GM19035 (cell line): ENCODE results near the gene BAD.
"Not testable (repeated sequence)": the region's sequence is repeated elsewhere in the genome, so short reads cannot be mapped to it uniquely, and the experiment has no call there.

ENCODE experiments used
- ATAC-seq: cut with Tn5 transposase; IDR thresholded peaks from one replicate; pipeline ENCODE4 v1.9.1; 2021; ENCODE audit not compliant: unreplicated experiment

The BAD gene

DNA sequence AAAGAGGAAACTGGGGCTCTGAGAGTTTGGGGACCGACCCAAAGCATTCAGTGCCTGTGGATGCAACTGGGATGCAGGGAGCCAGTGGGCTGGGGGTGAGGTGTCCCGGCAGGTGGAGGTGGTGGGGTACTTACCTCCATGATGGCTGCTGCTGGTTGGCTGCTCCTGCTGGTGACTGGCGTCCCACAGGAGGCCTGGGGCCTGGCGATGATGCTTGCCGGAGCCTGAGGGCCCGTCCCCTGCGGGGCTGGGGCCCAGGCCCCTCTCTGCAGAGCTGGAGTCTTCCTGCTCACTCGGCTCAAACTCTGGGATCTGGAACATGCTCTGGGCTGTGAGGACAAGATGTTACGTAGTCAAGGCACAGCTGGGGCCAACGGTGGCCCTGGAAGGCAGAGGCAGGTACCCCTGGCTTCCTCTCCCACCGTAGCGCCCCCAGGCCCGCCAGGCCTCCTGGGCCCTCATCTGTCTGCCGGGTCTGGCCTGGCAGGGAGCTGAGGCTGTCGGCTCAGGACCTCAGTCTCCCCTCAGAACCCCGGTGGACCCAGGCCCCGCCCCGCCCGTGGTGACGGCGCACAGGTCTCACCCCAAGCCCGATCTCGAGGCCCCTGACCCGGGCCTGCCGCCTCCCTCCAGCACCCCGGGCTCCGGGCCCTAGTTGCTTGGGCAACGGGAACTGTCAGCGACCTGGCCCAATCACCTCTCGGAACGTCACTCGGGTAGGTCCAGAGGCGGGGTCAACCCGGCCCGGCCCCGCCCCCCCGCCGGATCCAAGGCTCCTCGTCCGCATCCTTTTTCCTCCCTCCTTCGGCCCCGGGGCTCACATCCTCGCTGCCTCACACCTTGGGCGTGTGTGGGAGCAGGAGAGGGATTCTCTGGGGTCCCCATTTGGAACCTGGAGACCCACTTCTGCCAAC, at the start of gene BAD:
TSS of gene BAD (minus strand) at position 618 of the 914 bp plus-strand sequence. CDS start at position 321, 297 bp downstream.
- ATAC-seq: peak; percentile 69

DNA sequence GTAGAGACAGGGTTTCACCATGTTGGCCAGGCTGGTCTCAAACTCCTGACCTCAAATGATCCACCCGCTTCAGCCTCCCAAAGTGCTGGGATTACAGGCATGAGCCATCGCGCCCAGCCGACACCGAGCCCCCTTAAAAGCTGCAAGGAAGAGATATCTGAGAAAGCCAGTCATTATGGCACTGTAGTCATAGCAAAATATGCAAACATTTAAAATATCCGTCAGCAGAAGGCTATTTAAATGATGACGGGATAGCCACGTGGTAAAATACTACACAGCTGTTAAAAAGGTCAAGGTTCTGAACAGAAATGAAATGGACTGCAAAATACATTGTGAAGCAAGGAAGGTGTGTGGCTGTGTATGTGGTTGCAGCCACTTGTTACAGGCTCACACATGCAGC, 49.1 kb upstream of the BAD start:
- no peak for ATAC-seq

DNA sequence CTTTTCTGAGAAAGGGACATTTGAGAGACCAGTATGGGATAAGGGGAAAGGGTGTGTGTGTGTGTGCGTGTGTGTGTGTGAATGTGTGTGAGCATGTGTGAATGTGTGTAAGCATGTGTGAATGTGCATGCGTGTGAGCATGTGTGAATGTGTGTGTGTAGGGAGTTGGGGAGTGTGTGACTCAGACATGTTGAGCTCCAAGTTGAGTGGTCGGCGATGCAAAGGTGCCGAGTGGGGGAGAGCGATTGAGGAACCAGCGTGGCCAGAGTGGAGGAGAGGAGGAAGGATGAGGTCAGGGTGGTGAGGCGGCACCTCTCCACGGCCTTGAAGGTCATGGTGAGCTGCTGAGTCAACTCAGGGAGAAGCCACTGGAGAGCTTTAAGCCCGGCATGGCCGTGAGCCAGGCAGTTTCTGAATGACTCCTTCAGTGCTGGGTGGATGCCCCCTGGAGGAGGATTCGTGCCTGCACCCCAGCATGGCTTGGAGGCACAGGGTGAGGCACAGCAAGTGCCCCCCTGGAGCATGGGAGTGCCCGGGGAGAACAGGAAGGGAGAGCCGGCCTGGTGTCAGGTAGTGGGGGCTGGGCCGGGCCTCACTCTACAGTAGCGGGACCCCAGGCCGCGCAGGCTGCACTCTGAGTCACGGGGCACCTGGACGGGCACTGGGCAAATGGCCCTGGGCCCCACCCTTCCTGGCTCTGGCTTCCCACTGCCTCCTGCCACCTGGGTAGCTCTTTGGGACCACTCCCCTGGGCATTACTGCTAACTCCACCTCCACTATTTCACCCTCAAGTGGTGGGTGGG, 47.3 kb upstream of the BAD start:
- ATAC-seq: no peak

DNA sequence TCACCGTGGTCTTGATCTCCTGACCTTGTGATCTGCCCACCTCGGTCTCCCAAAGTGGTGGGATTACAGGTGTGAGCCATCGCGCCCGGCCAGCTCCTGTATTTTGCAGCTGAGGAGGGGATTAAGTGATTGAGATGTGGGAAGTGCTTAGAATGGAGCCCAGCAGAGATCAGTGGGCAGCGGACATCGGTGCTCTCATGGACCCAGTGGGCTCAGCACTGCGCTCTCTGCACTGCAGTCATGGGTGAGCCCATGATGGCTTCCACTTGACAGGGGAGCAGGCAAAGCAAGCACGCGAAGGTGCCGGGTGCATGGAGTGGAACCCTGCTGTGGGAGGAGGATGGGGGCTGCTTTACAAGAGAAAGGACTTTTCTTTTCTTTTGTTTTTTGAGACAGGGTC, 46.4 kb upstream of the BAD start:
- ATAC-seq: no peak

DNA sequence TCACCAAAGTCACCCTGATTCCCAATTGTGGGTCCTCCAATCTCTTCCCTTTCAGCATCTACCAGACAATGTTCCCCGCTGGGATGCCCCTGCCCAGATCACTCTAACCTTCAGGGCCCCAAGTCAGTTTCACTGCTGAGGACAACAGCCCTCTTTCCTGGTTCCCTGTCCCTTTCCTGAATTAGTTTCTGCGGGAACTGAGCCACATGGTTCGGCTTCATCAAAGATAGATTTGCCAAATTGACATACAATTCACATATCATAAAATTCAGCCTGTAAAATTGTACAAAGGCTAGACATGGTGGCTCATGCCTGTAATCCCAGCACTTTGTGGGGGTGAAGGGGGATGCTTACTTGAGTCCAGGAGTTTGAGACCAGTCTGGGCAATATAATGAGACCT, 43.5 kb upstream of the BAD start:
- no peak for ATAC-seq

DNA sequence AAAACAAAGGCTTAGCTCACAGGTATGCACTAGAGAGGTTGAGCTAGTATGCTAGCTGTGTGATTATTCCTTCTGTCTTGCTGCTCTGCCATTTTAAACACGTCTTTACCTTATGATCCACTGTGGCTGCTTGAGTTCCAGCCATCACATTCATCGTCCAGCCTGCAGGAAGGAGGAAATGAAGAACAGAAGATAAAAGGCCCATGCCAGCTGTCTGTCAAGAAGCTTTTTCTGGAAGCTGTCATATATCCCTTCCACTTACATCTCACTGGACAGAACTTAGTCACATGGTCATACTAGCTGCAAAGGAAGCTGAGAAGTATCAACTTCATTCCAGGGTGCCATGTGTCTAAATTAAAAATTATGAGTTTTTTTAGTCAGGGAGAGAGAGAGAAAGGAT, 42.9 kb upstream of the BAD start:
- no peak for ATAC-seq

DNA sequence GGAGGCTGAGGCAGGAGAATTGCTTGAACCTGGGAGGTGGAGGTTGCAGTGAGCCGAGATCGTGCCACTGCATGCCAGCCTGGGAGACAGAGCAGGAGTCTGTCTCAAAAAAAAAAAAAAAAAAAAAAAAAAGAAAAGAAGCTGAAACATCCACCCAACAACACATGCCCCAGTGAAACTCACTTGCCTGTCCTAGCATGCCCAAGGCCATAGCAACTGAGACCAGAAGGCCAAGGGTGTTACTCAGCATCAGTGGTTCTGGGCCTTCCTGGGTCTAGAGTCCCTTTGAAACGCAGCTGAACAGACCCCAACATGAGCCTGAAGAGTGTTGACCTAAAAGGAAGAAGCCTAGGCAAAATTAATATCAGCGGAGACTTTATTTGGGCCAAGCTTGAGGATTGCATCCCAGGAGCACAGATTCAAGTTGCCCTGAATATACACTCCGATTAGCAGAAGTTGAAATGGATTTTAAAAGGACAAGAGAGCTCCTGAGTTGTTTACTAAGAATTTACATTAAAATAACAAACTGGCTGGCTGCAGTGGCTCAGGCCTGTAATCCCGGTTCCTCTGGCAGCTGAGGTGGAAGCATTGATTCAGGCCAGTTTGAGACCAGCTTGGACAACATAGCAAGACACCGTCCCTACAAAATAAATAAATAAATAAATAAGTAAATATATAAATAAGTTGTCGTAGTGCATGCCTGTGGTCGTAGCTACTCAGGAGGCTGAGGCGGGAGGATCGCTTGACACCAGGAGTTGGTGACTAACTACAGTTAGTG, 40.4 kb upstream of the BAD start:
- no peak for ATAC-seq

DNA sequence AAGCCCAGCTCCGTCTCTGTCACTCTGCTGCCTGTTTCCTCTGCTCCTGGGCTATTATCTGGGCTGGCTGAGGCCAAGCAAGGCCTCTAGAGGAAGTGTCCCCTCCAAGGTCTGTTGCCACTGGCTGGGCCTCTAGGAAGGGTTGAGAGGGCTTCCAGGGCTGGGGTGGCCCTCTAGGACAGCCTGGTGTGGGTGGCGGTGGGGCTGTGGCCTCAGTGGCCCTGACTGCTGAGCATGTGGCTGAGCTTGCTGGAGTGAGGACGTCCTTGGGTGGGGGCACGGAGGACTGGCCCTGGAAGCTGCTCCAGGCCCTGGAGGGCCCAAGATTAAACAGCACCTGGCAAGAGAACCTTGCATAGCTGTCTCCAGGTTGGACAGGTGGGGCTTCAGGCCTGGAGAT, 39.5 kb upstream of the BAD start:
- ATAC-seq: not testable (repeated sequence)

DNA sequence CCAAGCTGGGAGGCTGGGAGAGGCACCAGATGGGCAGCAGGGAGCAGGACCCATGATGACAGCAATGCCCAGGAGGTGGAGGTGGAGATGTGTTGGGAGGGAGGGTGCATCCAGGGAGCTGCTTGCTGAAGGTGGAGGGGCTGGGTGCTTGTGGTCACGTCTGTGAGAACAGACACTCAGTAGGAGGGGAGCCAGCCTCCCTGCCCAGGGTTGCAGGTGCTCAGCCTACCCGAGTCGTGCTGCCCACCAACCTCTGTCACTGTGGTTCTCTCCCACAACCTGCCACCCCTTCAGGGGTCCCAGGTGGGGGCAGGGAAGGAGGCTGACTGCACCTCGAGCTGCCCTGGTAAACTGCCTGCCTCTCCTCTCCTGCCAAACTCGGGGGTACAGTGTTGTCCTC, 38.9 kb upstream of the BAD start:
- no peak for ATAC-seq

DNA sequence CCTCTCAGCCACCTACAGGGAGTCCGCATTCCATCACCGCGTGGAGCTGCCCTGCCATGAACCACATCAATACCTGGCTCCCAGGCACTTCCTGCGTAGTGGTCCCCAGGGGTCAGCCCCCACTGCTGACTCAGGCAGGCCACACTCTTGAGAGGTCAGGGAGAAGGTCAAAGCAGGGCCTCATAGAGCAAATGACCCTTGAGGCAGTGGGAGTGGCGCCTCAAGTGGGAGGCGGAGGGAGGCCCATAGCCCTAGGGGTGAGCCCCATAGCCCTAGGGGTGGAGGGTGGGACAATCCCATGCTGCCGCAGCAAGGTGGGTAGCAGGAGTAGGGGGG, 38.4 kb upstream of the BAD start:
- no peak for ATAC-seq

DNA sequence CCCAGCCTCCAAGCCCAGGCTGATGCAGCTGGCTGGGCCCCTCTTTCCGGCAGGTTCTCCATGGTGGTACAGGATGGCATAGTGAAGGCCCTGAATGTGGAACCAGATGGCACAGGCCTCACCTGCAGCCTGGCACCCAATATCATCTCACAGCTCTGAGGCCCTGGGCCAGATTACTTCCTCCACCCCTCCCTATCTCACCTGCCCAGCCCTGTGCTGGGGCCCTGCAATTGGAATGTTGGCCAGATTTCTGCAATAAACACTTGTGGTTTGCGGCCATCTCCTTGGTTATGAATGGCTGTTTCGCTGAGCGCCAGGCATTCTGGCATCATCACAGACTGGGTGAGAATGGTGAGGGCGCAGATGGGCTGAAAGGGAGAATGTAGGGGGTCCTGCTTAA, 37.1 kb upstream of the BAD start:
- no peak for ATAC-seq

DNA sequence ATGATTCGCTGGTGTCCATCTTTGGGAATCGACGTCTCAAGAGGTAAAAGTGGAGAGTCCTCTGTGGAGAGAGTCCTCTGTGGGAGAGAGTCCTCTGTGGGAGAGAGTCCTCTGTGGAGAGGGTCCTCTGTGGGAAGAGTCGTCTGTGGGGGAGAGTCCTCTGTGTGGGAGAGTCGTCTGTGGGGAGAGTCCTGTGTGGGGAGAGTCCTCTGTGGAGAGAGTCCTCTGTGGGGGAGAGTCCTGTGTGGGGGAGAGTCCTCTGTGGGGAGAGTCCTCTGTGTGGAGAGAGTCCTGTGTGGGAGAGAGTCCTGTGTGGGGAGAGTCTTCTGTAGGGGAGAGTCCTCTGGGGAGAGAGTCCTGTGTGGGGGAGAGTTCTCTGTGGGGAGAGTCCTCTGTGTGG, 36.6 kb upstream of the BAD start:
- no peak for ATAC-seq

DNA sequence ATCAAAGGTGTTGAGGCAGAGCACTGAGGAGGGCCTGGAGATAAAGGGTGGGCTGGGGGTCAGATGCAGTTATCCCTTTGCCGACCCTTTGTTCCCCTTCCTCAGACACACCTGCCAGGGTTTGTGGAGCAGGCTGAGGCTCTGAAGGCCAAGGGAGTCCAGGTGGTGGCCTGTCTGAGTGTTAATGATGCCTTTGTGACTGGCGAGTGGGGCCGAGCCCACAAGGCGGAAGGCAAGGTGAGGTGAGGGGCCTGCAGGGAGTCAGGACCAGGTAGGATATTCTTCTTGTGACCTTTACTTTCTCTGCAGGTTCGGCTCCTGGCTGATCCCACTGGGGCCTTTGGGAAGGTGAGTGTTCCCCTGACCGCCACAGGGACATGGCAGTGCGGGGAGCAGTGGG, 36.1 kb upstream of the BAD start:
- no peak for ATAC-seq

DNA sequence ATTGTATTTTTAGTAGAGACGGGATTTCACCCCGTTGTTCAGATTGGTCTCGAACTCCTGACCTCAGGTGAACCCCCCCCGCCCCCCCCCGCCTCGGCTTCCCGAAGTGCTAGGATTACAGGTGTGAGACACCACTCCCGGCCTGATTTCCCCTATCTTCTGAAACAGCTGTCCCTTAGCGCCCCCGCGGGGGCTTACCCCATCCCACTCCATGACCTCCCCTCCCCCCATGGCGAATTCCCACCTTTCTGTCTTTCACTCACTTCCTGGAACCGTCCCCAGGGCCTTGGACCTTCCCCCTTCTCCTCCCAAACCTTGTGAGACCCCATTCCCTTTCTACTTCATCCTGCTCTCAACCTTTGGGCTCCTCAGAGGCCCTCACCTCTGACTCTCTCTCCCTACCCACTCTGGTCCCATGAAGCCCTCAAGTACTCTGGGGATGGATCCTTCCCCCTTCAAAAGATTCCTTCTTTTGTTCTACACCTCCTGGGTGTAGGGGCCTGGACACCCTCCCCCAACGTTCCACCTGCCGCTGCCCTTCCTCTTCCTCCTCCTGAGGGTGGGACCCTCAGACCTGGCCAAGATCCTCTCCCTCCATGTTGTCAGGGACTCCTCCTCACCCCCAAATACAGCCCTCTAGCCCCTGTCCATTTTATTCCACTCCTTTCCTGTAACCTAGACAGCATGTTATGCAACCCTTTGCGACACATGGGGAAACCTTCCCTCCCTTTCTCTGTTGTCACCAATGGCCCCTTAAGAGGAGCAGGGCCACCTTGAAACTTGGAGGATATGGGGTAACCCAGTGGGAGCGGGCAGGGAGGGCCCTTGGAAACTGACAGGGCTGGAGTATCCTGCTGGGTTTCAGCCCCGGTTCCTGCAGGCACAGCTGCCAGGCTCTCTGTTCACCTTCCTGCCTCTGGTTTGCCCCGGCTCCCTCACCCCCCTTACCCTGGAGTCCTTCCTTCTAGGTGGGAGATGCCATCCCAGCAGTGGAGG, 34.6 kb upstream of the BAD start:
- ATAC-seq: no peak

DNA sequence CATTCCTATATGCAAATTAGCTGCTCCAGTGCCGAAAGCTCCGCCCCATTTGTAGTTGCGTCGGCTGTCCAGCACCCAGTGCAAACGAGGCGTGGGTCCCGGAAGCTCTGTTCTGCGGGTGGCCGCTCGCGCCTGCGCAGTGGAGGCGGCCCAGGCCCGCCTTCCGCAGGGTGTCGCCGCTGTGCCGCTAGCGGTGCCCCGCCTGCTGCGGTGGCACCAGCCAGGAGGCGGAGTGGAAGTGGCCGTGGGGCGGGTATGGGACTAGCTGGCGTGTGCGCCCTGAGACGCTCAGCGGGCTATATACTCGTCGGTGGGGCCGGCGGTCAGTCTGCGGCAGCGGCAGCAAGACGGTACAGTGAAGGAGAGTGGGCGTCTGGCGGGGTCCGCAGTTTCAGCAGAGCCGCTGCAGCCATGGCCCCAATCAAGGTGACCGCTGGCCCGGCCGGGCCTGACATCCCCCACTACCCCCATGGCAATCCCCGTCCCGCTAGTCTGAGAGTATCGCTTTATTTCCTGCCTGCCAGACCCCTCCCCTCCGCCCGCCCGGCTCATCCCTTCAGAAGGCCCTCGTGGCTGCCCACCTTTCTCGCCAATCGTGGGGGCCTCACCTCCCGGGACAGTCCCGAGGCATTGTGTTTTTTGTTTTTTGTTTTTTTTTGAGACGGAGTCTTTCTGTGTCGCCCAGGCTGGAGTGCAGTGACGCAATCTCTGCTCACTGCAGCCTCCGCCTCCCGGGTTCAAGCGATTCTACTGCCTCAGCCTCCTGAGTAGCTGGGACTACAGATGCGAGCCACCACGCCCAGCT, 33.7 kb upstream of the BAD start, which contains the start of gene PRDX5:
TSS of gene PRDX5 (plus strand) at position 161 of the 805 bp plus-strand sequence. CDS start at position 256, 95 bp downstream.
- peak; percentile 80 for ATAC-seq

DNA sequence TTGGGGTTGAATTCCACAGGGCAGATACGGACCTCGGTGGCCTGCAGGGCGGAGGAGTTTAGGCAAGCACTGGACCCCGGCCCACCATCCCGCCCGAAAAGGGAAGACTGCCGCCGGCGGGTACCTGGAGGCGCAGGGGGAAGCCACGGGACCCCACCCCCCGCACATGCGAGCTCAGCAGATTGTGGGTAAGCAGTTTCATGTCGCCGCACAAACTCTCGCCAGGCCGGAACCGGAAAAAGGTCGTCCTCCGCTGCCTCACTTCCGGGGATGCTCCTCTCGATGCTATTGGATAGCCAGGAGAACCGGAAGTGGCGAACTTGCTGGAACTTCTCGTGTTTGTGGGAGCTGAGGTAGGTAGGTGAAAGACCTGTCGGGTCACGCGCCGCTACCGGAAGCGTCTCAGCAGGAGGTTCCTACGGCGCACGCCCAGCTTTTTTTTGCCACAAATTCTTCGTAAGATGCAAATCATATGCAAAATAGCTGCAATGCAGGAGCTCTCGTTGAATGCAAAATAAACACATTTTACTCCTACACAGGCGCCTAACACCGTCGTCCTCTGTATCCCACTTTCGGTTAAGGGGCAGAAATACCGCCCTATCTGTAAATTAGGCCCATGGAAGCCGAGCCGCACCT, 33.0 kb upstream of the BAD start, which contains the start of gene TRMT112:
TSS of gene TRMT112 (minus strand) at position 235 of the 636 bp plus-strand sequence. CDS start at position 202, 33 bp downstream.
- peak; percentile 66 for ATAC-seq

DNA sequence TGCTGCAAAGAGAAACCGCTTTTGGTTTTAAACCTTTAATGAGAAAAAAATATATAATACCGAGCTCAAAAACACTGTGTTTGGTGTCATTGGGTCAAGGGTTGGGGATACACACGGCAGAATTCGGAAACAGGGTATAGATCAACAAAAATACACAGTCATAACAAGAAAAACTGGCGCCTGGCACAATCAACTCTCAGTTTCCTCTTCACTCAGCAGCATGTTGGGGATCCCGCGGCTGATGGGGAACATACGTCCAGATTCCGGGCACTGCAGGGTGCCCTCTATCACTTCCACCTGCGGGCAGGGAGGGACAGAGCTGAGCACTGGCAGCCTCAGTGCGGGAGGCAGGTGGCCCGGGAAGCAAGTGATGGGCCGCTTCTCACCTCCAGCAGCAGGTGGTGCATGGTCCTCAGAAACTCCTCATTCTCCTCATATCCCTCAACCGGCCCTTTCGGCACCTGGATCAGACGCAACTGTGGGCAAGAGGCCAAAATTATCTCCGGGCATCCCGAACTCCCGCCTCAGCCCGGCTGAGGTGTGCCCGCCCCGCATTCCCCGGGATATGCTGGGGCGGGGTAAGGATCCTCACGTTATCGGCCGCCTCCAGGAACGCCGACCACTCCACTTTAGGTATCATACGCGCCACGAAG, 32.3 kb upstream of the BAD start:
- peak; percentile 4 for ATAC-seq
